HepG2 (cell line): ENCODE results near the gene ROPN1B. TPM values are rescaled to one million over a fixed set of nuclear protein-coding genes. Genes with fewer than 3 reads are reported as not detected.
"Not testable (repeated sequence)": the region's sequence is repeated elsewhere in the genome, so short reads cannot be mapped to it uniquely, and the experiment has no call there.

Experiments
- ATAC-seq: fragments of 200-7000 bp; cut with Tn5 transposase; 3 replicates; pipeline ENCODE4 v1.9.1; 2020; ENCODE audit warnings: mild to moderate bottlenecking, moderate library complexity
- BruUV-seq: library from RNA; stranded (reverse); fragments of 400-500 nt; replicated peaks from 2 replicates; lab custom pipeline; 2021; lab: Mats Ljungman, UMichigan
- CTCF ChIA-PET: fragments of 300-600 bp; formaldehyde crosslinking; extraction: SDS; loops from one replicate; lab custom pipeline; 2021; ENCODE audit warnings: low total read pairs, inconsistent platforms, low intra/inter-chr PET ratio; lab: Yijun Ruan, JAX
- POLR2A ChIA-PET: fragments of 350-600 bp; sonication (Branson Sonifier 250); formaldehyde crosslinking; loops from one replicate; lab custom pipeline; 2020; ENCODE audit warnings: antibody characterized with exemption, inconsistent platforms; lab: Yijun Ruan, JAX
- DNase-seq: peaks from one replicate; pipeline ENCODE4 v3.0.0-alpha.2; 2015; ENCODE audit warnings: low spot score
- FAIRE-seq: peaks from 3 replicates; lab custom pipeline; 2011; peaks lifted over from hg19 to GRCh38; lab: Jason Lieb, UNC
- H2AFZ ChIP-seq: one replicate; pipeline ENCODE4 v1.6.1; 2011; ENCODE audit warnings: low read length, inconsistent platforms
- H3K27ac ChIP-seq: fragments of 300-600 bp; 3 replicates; pipeline ENCODE4 v1.8.0; 2011; ENCODE audit warnings: mixed run types, mild to moderate bottlenecking, mixed read lengths, low read length, inconsistent platforms; ENCODE audit not compliant: insufficient read depth; ENCODE audit errors: extremely low read length
- H3K27me3 ChIP-seq, 2 experiments: fragments of 200-600 bp in 1 of 2; 2 replicates in 1 of 2; 3 replicates in 1 of 2; pipeline versions ENCODE4 v1.6.0 to v1.8.0; 2011; ENCODE audit warnings: low read length in 2 of 2, mild to moderate bottlenecking in 2 of 2, moderate library complexity in 2 of 2, inconsistent platforms in 1 of 2; ENCODE audit not compliant: insufficient read depth in 2 of 2, control insufficient read depth in 1 of 2
- H3K36me3 ChIP-seq, 2 experiments: fragments of 200-600 bp in 1 of 2; replicated peaks in 1 of 2; 2 replicates in 1 of 2; 3 replicates in 1 of 2; pipeline versions ENCODE4 v1.5.1 to v1.8.0; 2011; ENCODE audit warnings: low read length in 2 of 2, inconsistent platforms in 1 of 2; ENCODE audit not compliant: insufficient read depth in 2 of 2, control insufficient read depth in 1 of 2
- H3K4me1 ChIP-seq: 2 replicates; pipeline ENCODE4 v1.5.1; 2012; ENCODE audit warnings: low read length, inconsistent platforms; ENCODE audit not compliant: insufficient read depth
- H3K4me2 ChIP-seq: 2 replicates; pipeline ENCODE4 v1.6.0; 2011; ENCODE audit warnings: low read depth, low read length, inconsistent platforms
- H3K4me3 ChIP-seq, 3 experiments: fragments of 200-600 bp in 1 of 3; sonication (generic), shearing (Covaris generic) in 1 of 3; replicated peaks in 1 of 3; 2 replicates each; pipeline ENCODE4 v1.5.1; 2011 to 2016; ENCODE audit warnings: low read length in 3 of 3, inconsistent platforms in 2 of 3, low read depth in 2 of 3, mild to moderate bottlenecking in 2 of 3, control low read depth in 1 of 3, mixed read lengths in 1 of 3; ENCODE audit not compliant: insufficient read depth in 1 of 3
- H3K79me2 ChIP-seq: one replicate; pipeline ENCODE4 v1.6.1; 2011; ENCODE audit warnings: low read length, inconsistent platforms; ENCODE audit not compliant: insufficient read depth
- H3K9ac ChIP-seq: 2 replicates; pipeline ENCODE4 v1.6.0; 2011; ENCODE audit warnings: mild to moderate bottlenecking, low read depth, low read length, inconsistent platforms; ENCODE audit not compliant: insufficient read depth
- H3K9me3 ChIP-seq: 2 replicates; pipeline ENCODE4 v1.5.1; 2012; ENCODE audit warnings: mild to moderate bottlenecking, low read length
- H4K20me1 ChIP-seq: 2 replicates; pipeline ENCODE4 v1.6.0; 2011; ENCODE audit warnings: inconsistent platforms, mild to moderate bottlenecking, low read length, moderate library complexity; ENCODE audit not compliant: insufficient read depth
- SMC3 ChIP-seq: IDR thresholded peaks from 2 replicates; pipeline ENCODE4 v1.6.1; 2011; ENCODE audit warnings: low read length, improper control_type of control experiment
- STAG1 ChIP-seq: sonication (generic); formaldehyde crosslinking; IDR thresholded peaks from 2 replicates; pipeline ENCODE4 v1.4.0; 2020; ENCODE audit warnings: missing genetic modification reagents
- WGBS: methylation state at CpG from one replicate; pipeline ENCODE4 v1.1.6; 2017; ENCODE audit warnings: low lambda C conversion rate; 5-methylcytosine and 5-hydroxymethylcytosine counted together
- in situ Hi-C: cut with HindIII; loops from 2 replicates; pipeline ENCODE4 v1.10.0; 2017; ENCODE audit warnings: low pct_unique_long_range_greater_than_20kb; ENCODE audit not compliant: extremely low pct_ligation_motif_present
- intact Hi-C: fragments of 100-400 bp; cut with micrococcal nuclease; formaldehyde crosslinking; loops from one replicate; pipeline ENCODE4 v1.10.0; 2022; ENCODE audit not compliant: unreplicated experiment
- polyA plus RNA-seq, 8 experiments: library from polyadenylated mRNA; depleted of rRNA in 3 of 8; stranded (reverse) in 7 of 8; unstranded in 1 of 8; fragments of >200 nt; fragmentation: Illumina TruSeq in 4 of 8; extraction: Trizol in 4 of 8; gene quantifications; 2 replicates each; pipeline versions ENCODE4 v1.2.1 to v1.2.3, GENCODE V29; 2011 to 2016; ENCODE audit warnings: low read depth in 4 of 8, missing spikeins in 1 of 8, mixed read lengths in 1 of 8; ENCODE audit not compliant: insufficient read depth in 1 of 8
- total RNA-seq, 5 experiments: library from RNA; depleted of rRNA; stranded (reverse); fragments of >200 nt; fragmentation: Illumina TruSeq; extraction: Trizol; gene quantifications; 2 replicates each; pipeline ENCODE4 v1.2.3, GENCODE V29; 2016; ENCODE audit warnings: low read depth in 1 of 5
- TF ChIP-seq, protein P1 (sequence below): sonication (generic); formaldehyde crosslinking; IDR thresholded peaks from 2 replicates; pipeline ENCODE4 v1.5.0; 2020; ENCODE audit warnings: mild to moderate bottlenecking, missing genetic modification reagents, moderate library complexity

ROPN1B gene
- total and polyA plus RNA-seq, 2 of the 13 experiments (the other 11 are each of a cell fraction or from before 2014, with no cell fraction given) = not detected

GRCh38 chr3:125925727-125926126, 43.3 kb upstream of the ROPN1B start:
- POLR2A ChIA-PET, H3K36me3 ChIP-seq, CTCF ChIA-PET, H3K4me1 ChIP-seq, ATAC-seq, BruUV-seq, H3K4me3 ChIP-seq, FAIRE-seq, H3K9ac ChIP-seq, H3K9me3 ChIP-seq, H3K79me2 ChIP-seq, DNase-seq, H3K27ac ChIP-seq, H2AFZ ChIP-seq, H3K27me3 ChIP-seq, H4K20me1 ChIP-seq, intact Hi-C loops, in situ Hi-C loops, H3K4me2 ChIP-seq: not testable (repeated sequence)
- WGBS = 76% methylated on average over 12 of the region's 13 CpGs

DNA sequence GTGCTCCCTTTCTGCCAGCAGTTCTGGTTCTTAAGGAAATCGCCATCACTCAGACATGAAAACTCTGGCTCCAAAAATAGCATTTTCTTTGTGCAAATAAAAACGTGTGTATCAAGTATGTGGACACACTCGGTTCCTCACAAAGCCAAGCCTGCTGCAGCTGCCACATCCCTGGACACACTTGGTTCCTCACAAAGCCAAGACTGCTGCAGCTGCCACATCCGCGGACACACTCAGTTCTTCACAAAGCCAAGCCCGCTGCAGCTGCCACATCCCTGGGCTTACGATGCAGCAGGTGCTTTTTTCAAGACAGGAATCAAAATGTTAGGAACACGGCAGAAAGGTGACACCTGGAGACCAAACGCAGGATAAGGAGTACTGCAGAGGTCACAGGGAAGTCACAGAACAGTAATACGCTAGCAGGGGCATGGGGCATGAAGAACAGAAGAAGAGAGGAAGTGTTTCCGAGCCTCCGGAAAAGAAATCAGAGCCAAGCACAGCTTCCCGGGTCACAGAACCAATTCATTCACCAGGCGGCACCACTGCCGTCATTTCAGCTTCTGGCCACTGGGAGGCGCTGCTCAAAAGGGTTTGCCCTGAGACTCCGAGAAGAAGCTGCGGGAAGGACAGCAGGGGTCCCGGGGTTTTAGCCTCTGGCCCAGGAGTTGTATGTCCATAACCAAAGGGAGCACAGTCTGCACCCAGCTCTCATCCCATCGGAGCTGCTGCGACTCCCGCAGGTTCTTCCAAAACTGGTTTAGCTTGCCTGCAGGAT, 40.0 kb upstream of the ROPN1B start:
- H3K4me1 ChIP-seq = peaks cover 25% of the 10 kb centered on the region
- H3K4me2 ChIP-seq, H4K20me1 ChIP-seq, ATAC-seq, H3K4me3 ChIP-seq, BruUV-seq, H2AFZ ChIP-seq, H3K27ac ChIP-seq, H3K79me2 ChIP-seq, H3K27me3 ChIP-seq, H3K9me3 ChIP-seq, CTCF ChIA-PET, H3K9ac ChIP-seq, POLR2A ChIA-PET, intact Hi-C loops, in situ Hi-C loops, H3K36me3 ChIP-seq, FAIRE-seq: not testable (repeated sequence)
- TF ChIP-seq, protein P1, sequence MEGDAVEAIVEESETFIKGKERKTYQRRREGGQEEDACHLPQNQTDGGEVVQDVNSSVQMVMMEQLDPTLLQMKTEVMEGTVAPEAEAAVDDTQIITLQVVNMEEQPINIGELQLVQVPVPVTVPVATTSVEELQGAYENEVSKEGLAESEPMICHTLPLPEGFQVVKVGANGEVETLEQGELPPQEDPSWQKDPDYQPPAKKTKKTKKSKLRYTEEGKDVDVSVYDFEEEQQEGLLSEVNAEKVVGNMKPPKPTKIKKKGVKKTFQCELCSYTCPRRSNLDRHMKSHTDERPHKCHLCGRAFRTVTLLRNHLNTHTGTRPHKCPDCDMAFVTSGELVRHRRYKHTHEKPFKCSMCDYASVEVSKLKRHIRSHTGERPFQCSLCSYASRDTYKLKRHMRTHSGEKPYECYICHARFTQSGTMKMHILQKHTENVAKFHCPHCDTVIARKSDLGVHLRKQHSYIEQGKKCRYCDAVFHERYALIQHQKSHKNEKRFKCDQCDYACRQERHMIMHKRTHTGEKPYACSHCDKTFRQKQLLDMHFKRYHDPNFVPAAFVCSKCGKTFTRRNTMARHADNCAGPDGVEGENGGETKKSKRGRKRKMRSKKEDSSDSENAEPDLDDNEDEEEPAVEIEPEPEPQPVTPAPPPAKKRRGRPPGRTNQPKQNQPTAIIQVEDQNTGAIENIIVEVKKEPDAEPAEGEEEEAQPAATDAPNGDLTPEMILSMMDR = peak; percentile 67
- TF ChIP-seq STAG1 (CRISPR knock-in tag) (peak; percentile 51), SMC3 (0 out of 2 replicates have a peak, but pooled peaks have one; percentile 7)
- WGBS = 37% methylated on average over 15 of the region's 22 CpGs
- DNase-seq = peak; percentile 25
